ENCODE data around the gene PNMA1. TPM values are rescaled to one million over a fixed set of nuclear protein-coding genes. Genes with fewer than 3 reads are reported as not detected.

The PNMA1 gene
- total RNA-seq, 3 donors from 2014 or later: 41.0 to 55.2 (median 50.8) TPM

DNA sequence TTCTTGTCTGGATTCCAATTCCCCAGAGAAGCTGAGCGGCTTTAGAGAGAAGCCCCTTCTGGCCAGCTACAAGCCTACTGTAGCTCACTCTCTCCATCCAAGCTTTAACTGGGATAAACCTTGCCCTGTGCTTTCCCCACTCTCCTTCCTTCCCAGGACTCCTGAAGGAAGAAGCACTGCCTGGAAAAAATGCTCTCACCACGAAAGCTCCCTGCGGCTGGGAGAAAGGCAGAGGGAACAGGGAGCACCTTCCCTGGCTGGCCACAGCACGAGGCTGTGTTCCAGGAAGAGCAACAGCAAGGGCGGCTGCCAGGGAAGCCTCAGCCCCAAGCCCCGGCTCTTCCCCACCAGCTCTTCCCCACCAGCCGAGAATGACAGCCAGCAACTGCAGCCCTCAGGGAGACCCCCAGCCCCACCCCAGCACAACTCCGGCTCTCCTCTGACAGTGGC lies 40.8 kb upstream of the PNMA1 start:
- H3K4me3 Mint-ChIP-seq: peak overlapping the region; percentile 88
- H3K9me3 Mint-ChIP-seq: no peaks in the 10 kb centered on the region
- ATAC-seq: no peak
- DNase-seq: no peak
- H3K4me1 Mint-ChIP-seq (ENCODE audit: low read depth): peaks cover 85% of the 10 kb centered on the region
- H3K27me3 Mint-ChIP-seq (ENCODE audit: low read depth): no peaks in the 10 kb centered on the region
- H3K36me3 Mint-ChIP-seq (ENCODE audit: insufficient read depth): no peaks in the 10 kb centered on the region

DNA sequence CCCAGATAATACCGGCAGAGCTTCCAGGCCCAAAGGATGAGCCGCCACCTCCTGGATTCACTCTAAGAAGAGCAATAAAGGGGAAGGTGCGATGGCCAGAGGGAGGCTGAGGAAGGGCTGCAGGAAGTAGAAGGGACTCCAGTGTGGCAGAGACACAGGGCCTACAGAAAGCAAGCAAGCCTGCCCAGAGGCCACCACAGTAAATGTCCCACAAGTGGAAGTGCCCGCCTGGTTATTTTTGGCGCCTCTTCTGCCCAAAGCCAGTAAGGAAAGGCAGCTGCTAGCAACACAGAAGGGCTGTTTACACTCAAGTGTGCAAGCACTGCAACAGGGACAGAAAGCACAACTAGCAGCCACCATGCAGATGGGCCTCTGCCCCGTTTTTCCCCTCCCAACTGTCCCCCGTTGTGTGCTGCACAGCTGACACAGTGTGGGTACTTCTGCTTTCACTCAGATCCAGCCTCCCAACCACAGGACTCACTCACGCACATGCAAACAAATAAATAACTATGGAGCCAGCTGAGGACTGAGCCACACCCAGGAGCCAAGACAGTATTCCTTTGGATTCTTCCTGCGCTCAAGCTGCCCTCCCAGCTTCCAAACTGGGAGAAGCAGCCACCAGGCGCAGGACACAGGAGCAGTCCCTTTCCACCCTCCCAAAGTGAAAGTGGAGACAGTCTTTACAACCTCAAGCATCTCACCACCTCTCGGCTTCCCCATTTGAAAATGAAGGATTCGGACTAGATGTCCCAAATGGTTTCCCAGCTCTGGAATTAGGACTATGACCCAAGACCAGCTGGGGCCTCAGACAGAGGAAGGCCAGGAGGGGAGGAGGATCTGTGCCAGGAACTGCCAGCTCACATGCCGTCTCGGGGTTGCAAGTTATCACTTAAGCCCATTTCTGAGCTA lies 40.0 kb upstream of the PNMA1 start:
- H3K9me3 Mint-ChIP-seq: no peaks in the 10 kb centered on the region
- DNase-seq (no peak), ATAC-seq (peak; percentile 47 to 63)
- H3K4me1 Mint-ChIP-seq (ENCODE audit: low read depth): peaks cover 92% of the 10 kb centered on the region
- peak overlapping the region; percentile 88 for H3K4me3 Mint-ChIP-seq
- H3K27me3 Mint-ChIP-seq (ENCODE audit: low read depth): no peaks in the 10 kb centered on the region
- H3K36me3 Mint-ChIP-seq (ENCODE audit: insufficient read depth): no peaks in the 10 kb centered on the region

DNA sequence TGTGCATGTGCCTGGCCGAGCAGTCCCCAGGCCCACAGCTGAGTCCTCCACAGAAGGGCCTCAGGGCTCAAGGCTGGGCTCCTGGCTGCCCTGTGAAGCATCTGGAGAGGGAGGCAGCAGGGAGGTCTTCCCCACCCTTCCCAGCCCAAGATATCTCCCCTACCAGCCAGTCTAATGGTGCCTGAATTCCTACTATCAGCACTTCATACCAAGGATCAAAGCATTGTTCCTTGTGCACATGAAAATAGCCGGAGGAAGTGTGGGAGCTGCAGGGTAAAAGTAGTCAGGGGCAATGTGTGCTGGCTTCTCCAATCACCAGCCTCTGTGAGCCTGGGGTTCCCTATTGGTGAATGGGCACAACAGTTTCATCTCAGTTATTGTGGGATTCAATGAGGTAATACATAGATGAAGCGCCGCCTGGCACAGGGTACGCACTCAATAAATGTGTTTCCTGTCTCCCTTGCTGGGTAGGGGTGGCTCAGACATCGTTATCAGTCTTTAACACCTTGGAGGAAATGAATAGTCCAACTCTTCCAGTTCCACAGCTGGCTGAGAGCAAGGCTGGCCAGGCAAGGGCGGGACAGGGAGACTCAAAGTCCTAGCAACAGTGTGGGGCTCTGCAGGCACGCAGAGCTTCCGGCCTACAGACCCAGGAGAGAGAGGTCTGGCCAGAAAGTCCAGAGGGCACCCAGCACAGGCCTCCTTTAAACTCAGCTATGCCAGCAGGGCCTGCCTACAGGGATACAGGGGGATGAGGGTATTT lies 39.1 kb upstream of the PNMA1 start:
- no peaks in the 10 kb centered on the region for H3K36me3 Mint-ChIP-seq (ENCODE audit: insufficient read depth)
- H3K27me3 Mint-ChIP-seq (ENCODE audit: low read depth): no peaks in the 10 kb centered on the region
- H3K4me1 Mint-ChIP-seq (ENCODE audit: low read depth): peaks cover 98% of the 10 kb centered on the region
- ATAC-seq (peak; percentile 6 to 11), DNase-seq (no peak)
- no peaks in the 10 kb centered on the region for H3K9me3 Mint-ChIP-seq
- H3K4me3 Mint-ChIP-seq: peak overlapping the region; percentile 88

DNA sequence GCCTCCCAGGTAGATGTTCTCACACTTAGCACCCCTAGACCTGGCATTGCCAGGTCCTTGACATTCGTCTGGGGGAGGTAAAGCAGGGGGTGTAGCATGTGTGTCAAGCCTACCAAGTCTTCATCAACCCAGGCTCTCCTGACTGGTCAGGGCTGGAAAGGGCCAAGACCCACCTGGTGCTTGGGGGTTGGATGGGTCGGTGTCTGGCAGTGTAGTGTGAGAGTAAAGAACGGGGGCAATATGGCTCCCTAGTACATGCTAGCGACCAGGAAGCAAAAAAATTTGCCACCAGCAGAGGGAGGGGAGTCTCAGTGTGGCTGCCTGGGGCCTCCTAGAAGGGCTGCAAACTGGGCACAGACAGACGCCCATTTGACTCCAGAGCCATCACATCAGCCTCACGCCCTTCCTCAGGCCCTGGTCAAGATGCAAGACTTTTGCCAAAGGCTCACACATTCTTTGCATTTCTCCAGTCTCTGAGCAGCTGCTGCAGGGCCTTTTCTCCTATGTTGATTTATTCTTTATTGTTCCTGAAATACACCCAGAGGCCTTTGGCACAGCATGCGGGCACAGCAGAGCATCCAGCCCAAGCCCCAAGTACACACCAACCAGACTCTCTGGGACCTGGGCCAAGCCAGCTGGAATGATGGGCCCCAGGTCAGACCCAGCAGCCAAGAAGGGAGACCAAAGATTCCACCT lies 38.3 kb upstream of the PNMA1 start:
- Mint-ChIP-seq H3K4me3 (peak overlapping the region; percentile 24), H3K9me3 (no peaks in the 10 kb centered on the region), H3K36me3 (ENCODE audit: insufficient read depth) (no peaks in the 10 kb centered on the region), H3K4me1 (ENCODE audit: low read depth) (peaks cover 98% of the 10 kb centered on the region), H3K27me3 (ENCODE audit: low read depth) (no peaks in the 10 kb centered on the region)
- DNase-seq (no peak), ATAC-seq (no peak)

DNA sequence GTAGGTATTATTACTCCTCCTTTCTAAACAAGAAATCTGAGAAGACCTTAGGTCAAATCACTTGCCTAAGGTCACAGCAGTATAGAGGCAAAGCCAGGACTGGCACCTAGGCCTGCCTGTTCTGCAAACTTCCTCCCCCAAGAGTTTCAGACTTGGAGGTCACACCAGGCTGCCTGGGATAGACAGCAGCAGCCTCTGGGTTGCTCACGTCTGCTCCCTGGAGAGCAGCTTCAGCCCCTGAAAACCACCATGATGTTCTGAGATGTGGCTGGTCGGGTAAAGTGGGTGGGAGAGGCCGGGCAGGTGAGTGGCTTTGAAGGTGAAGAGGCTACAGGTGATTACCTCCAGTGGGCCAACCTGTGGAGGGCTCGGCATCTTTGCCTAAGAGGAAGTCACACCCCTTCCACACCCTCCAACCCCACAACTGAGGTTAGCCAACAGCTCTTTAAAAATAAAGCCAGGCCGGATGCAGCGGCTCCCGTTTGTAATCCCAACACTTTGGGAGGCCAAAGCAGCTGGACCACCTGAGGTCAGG lies 37.0 kb upstream of the PNMA1 start:
- Mint-ChIP-seq H3K27me3 (ENCODE audit: low read depth) (no peaks in the 10 kb centered on the region), H3K36me3 (ENCODE audit: insufficient read depth) (peaks cover 2% of the 10 kb centered on the region), H3K4me3 (no peak overlapping the region), H3K9me3 (no peaks in the 10 kb centered on the region), H3K4me1 (ENCODE audit: low read depth) (peaks cover 98% of the 10 kb centered on the region)
- ATAC-seq: no peak
- DNase-seq: no peak

DNA sequence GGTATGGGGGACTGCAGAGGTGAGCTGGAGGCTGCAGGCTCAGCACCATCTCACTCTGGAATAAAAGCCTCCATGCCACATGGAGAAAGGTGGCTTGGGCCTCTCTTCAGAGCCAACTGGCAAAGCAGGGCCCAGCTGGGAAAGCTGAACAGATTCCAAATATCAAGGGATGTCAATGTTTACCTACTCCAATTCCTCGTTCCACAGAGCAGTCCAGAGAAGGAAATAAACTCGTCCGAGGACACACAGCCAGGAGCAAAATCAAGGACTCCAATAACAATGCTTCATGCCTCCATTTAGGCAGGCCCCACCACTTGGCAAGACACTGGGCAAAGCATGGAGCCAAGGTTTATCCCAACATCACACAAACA lies 36.3 kb upstream of the PNMA1 start:
- Mint-ChIP-seq H3K27me3 (ENCODE audit: low read depth) (no peaks in the 10 kb centered on the region), H3K36me3 (ENCODE audit: insufficient read depth) (peaks cover 2% of the 10 kb centered on the region), H3K9me3 (no peaks in the 10 kb centered on the region), H3K4me1 (ENCODE audit: low read depth) (peaks cover 94% of the 10 kb centered on the region), H3K4me3 (no peak overlapping the region)
- ATAC-seq (no peak), DNase-seq (no peak)

DNA sequence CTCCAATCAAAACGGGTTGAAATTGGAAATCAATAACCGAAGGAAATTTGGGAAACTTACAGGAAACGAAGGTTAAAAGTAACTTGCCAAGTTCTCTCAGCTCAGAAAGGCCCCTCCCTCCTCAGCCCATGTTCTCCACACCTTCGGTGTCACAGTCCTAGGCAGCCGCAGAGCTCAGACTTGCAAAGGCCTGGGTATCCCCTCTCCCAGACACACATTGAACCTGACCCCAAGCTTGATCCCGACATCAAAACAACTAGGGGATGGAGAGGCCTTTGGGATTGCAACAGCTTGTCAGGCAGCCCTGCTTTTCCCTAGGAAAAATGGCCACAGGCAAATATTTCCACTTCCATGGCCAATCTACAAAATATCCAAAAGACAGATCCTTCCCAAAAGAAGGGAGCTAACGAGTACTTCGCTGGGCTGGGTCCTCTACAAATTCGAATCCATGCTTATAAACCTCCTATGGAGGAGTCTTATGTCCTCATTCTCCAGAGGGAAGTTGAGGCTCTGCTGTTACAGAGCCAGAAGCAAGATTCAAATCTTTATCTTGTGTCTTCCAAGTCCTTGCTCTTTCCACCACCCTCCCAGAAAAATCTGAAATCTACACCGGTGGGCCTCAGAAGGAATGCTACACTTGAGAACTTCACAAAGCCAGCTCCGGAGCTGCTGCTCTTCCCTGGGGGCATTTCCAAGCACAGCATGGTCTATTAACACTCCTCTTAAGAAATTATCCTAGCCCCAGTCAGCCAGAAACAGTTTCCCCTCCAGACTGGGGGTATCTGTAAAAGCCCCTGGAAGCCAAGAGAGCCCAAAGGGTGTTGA lies 35.7 kb upstream of the PNMA1 start:
- peaks cover 94% of the 10 kb centered on the region for H3K4me1 Mint-ChIP-seq (ENCODE audit: low read depth)
- no peaks in the 10 kb centered on the region for H3K27me3 Mint-ChIP-seq (ENCODE audit: low read depth)
- ATAC-seq (no peak), DNase-seq (no peak)
- no peak overlapping the region for H3K4me3 Mint-ChIP-seq
- H3K36me3 Mint-ChIP-seq (ENCODE audit: insufficient read depth): peaks cover 2% of the 10 kb centered on the region
- H3K9me3 Mint-ChIP-seq: no peaks in the 10 kb centered on the region

DNA sequence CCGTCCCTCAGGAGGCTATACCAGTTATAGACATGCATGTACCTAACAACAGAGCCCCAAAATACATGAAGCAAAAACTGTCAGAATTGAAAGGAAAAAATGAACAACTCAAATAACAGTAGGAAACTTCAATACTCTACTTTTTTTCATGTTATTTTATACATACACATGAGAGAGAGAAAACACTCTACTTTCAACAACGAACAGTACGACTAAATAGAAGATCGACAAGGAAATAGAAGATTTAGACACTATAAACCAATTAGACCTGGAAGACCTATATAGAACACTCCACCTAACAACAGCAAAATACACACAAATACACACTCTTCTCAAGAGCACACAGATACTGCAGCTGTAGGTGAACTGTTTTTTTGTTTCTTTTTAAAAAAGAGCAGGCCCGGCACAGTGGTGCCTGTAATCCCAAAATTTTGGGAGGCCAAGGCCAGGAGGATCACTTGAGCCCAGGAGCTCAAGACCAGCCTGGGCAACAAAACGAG lies 34.7 kb upstream of the PNMA1 start:
- ATAC-seq: no peak
- Mint-ChIP-seq H3K4me1 (ENCODE audit: low read depth) (peaks cover 94% of the 10 kb centered on the region), H3K4me3 (peak overlapping the region; percentile 19), H3K27me3 (ENCODE audit: low read depth) (no peaks in the 10 kb centered on the region), H3K36me3 (ENCODE audit: insufficient read depth) (peaks cover 2% of the 10 kb centered on the region), H3K9me3 (no peaks in the 10 kb centered on the region)
- no peak for DNase-seq

DNA sequence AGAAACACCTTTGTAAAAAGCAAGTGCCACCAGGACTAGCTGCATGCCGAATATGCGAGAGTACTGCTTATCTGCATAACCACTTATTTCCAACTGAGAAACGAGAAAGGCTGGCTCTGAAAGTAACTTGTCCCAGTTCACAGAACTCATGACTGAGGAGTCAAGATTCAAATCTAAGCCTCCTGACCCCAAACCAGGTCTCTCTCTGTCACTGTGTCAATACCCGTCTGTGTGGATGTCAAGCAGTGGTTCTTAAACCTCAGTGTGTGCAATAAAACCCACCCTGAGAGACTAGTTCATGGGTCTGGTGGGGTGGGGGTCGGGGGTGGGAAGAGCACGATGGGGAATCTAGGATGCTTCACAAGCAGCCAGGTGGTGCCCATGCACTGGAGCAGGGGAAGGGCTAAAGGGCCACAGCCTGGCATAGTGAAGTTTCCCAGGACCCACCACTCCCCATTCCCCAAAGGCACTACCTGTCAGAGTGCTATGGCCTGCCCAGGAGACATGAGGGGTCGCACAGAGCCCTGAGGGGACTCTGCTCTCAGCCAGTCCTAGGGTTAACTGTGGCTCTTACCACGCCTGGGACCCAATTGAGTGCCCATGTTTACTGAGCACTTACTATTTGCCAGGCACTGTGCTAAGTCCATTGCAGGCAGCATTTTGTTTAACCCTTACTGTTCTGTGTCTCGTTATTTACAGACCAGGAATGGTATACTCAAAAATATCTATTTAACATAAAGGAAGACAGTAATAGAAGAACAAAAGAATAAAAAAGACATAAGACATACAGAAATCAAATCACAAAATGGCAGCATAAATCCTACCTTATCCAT lies 33.4 kb upstream of the PNMA1 start:
- Mint-ChIP-seq H3K4me1 (ENCODE audit: low read depth) (peaks cover 94% of the 10 kb centered on the region), H3K27me3 (ENCODE audit: low read depth) (no peaks in the 10 kb centered on the region), H3K4me3 (no peak overlapping the region), H3K36me3 (ENCODE audit: insufficient read depth) (peaks cover 2% of the 10 kb centered on the region), H3K9me3 (no peaks in the 10 kb centered on the region)
- no peak for DNase-seq
- ATAC-seq: peak in 1 of 2 donors; percentile 8

DNA sequence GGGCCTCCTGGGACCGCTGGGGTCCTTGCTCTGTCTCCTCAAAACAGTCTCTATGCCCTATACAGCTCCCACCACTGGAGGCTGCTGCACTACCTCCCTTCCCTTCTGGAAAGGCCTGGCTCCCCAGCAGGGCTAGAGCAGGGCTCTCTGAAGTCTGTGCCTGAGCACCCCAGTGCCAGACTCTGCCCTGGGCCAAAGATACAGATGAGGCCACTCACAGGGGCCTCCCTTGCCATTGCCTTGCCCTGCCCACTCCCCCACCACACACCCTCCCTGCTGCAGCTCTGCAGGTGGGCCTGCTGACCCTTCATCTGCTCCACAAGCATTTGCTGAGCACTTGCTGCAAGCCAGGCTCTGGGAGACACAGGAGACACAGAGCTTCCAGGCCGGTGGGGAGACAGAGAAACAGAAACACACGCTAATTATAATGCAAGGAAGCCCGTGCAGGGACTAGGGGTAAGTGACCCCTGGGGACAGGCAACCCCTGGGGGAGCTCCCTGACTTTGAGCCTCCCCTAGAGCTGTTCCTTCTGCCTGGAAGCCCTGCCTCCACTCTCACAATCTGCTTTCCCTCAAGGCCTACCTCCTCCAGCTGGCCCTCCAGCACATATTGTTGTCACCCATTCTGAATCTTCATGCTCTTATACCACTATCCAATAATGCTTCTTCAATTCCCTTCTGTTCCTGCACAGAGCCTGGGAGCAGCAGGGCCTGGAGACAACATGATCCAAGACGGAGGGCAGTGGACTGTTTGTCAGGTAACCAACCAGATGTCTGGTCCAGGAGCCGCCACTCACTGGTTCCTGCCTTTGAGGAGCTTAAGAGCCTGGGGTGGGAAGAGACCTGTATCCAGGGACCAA lies 32.6 kb upstream of the PNMA1 start:
- ATAC-seq (no peak), DNase-seq (no peak)
- Mint-ChIP-seq H3K4me3 (no peak overlapping the region), H3K27me3 (ENCODE audit: low read depth) (no peaks in the 10 kb centered on the region), H3K36me3 (ENCODE audit: insufficient read depth) (peaks cover 2% of the 10 kb centered on the region), H3K9me3 (no peaks in the 10 kb centered on the region), H3K4me1 (ENCODE audit: low read depth) (peaks cover 94% of the 10 kb centered on the region)

DNA sequence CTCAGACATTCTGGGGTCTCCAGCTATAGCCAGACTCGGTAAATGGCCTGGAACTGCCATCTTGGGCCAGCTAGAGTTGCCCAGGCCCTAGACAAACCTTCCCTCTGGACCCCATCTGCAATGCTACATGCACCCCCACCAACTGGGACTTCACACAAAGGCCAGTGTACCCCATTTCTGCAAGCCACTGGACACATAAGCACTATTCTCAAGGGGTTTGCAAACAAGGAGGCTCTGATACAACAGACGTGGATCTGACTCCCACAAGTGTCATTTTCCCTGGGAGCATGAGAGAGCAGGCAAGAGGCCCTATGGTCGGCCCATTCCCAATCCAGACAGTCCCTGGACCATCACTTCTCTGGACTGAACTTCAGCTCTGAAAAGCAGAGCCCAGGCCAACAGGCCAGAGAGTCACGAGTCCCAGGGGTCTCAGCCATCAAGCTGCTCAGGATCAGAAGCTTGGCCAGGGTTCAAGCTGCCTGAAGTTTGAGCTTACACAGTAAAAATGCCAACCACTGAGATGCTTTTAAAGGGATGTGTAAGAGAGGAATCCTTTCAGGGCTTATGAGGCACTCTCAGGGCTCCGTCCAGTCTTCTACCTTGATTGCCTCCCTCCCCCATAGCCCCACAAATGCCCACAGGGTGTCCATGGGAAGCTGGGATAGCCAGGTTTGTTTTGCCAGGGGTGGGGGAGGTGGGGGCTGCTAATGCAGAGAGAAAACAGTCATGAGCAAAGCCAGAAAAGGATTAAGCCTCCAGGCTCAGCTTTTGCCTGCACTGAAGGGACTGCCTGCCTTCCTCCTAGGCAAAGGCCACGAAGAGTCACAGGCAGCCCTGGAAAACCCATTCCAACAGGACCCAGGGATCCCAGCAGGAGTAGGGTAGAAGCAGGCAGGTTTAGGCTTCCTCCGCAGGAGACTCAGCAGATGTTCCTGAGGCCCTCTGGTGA lies 31.7 kb upstream of the PNMA1 start:
- no peaks in the 10 kb centered on the region for H3K9me3 Mint-ChIP-seq
- no peak overlapping the region for H3K4me3 Mint-ChIP-seq
- no peaks in the 10 kb centered on the region for H3K27me3 Mint-ChIP-seq (ENCODE audit: low read depth)
- peaks cover 94% of the 10 kb centered on the region for H3K4me1 Mint-ChIP-seq (ENCODE audit: low read depth)
- no peak for ATAC-seq
- H3K36me3 Mint-ChIP-seq (ENCODE audit: insufficient read depth): peaks cover 2% of the 10 kb centered on the region
- no peak for DNase-seq

Measured in activated T-cell treated with anti-CD3 and anti-CD28 coated beads, Interleukin-2, amount 50 U/mL, for 4 hours (primary cell).